ENCODE data around the gene THOC3. TPM values are rescaled to one million over a fixed set of nuclear protein-coding genes. Genes with fewer than 3 reads are reported as not detected.

THOC3 gene
- total and polyA plus RNA-seq, 5 donors, result 5.6 to 14.2 (median 11.3) TPM

Other genes starting within 250 kb of the THOC3 start
- gene CPLX2, start 96.7 kb downstream of the THOC3 start, total RNA-seq, result under 1 TPM in 1 of 4 donors, not detected in 3; 0.17 TPM
- 0.29 TPM for gene CPLX2, start 96.7 kb downstream of the THOC3 start, polyA plus RNA-seq